ENCODE data around the gene CD300E.
"Not testable (repeated sequence)": the region's sequence is repeated elsewhere in the genome, so short reads cannot be mapped to it uniquely, and the experiment has no call there.

CD300E gene

DNA sequence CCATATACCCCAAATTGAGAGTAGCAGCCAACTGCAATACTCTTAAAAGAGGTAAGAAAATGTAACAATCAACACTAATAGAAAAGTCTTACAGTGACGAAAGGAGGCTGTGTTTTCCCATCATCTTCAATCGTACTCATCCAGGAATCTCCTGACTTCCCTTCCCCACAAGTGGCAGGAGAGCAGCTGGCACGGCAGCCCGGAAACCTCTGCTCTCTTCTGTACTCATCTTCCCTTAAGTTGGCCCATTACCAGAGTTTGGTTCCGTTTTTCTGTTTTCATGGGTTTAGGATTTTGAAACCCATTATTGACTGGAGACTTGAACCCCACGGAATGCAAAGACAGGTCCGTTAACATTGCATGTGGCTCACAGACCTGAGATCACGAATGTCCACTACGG is 44.6 kb downstream of the CD300E start:
- H3K4me3 ChIP-seq (ENCODE audit: low read length): no peak overlapping the region
- DNase-seq (ENCODE audit: low read depth): no peak

DNA sequence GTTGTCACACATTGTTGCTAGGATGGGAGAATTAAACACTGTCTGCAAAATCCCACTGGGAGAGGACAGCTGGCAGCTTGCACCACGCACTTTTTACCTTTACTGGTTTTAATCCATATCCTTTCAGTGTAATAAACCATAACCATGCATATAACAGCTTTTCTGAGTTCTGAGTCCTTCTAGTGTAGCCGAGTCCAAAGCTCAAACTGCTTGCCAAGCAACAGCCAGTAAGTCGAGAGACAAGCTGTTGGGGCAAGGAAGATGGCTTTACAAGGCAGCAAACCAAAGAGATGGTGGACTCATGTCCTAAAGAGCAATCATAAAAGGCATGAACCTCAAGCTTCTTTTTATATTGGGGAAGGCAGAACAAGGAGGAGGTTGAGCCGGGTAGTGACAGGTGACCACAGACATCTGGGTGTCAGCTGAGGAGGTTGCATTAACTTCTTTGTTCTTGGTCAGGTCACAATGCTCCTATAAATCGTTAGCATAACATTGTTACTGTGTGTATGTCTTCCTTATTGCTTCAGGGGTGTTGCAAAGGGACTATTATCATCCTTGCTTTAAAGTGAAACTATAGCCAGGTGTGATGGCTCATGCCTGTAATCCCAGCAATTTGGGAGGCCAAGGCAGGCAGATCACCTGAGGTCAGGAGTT is 48.9 kb downstream of the CD300E start:
- TF ChIP-seq, protein P1, sequence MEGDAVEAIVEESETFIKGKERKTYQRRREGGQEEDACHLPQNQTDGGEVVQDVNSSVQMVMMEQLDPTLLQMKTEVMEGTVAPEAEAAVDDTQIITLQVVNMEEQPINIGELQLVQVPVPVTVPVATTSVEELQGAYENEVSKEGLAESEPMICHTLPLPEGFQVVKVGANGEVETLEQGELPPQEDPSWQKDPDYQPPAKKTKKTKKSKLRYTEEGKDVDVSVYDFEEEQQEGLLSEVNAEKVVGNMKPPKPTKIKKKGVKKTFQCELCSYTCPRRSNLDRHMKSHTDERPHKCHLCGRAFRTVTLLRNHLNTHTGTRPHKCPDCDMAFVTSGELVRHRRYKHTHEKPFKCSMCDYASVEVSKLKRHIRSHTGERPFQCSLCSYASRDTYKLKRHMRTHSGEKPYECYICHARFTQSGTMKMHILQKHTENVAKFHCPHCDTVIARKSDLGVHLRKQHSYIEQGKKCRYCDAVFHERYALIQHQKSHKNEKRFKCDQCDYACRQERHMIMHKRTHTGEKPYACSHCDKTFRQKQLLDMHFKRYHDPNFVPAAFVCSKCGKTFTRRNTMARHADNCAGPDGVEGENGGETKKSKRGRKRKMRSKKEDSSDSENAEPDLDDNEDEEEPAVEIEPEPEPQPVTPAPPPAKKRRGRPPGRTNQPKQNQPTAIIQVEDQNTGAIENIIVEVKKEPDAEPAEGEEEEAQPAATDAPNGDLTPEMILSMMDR (IDR thresholded peaks at IDR 0.05; ENCODE audit: insufficient read depth, low read depth, low read length, missing control alignments): no peak
- DNase-seq (ENCODE audit: low read depth): no peak
- H3K4me3 ChIP-seq (ENCODE audit: low read length): no peak overlapping the region

More for the DNA sequence above, 44.6 kb downstream of the CD300E start:
- TF ChIP-seq, protein P1 (IDR thresholded peaks at IDR 0.05; ENCODE audit: insufficient read depth, low read depth, low read length, missing control alignments): no peak

DNA sequence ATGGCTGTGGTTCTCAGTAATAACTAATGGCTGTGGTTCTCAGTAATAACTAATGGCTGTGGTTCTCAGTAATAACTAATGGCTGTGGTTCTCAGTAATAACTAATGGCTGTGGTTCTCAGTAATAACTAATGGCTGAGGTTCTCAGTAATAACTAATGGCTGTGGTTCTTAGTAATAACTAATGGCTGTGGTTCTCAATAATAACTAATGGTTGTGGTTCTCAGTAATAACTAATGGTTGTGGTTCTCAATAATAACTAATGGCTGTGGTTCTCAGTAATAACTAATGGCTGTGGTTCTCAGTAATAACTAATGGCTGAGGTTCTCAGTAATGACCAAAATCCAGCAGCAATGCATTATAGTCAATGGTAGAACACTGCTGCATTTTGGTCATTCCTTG is 49.9 kb downstream of the CD300E start:
- H3K4me3 ChIP-seq (ENCODE audit: low read length); DNase-seq (ENCODE audit: low read depth): not testable (repeated sequence)

DNA sequence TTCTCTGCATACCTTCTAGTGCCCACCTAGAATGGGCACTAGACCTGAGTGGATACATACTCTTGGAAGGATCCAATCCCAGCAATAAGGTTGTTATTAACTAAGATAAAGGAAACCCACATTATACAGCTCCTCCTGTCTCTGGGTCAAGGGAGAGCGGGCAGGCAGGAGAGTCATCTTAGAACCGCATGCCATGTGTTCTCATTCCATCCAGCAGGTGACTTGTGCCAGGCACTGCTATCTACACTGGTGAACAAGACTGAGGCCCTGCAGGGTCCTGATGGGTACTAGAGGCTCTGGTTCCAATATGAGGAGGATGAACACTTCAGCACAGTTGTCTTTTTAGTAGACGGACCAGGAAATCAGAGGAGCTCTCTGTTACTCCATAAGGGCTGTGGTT is 50.4 kb downstream of the CD300E start:
- DNase-seq (ENCODE audit: low read depth): no peak
- H3K4me3 ChIP-seq (ENCODE audit: low read length): no peak overlapping the region
- TF ChIP-seq, protein P1 (IDR thresholded peaks at IDR 0.05; ENCODE audit: insufficient read depth, low read depth, low read length, missing control alignments): no peak

DNA sequence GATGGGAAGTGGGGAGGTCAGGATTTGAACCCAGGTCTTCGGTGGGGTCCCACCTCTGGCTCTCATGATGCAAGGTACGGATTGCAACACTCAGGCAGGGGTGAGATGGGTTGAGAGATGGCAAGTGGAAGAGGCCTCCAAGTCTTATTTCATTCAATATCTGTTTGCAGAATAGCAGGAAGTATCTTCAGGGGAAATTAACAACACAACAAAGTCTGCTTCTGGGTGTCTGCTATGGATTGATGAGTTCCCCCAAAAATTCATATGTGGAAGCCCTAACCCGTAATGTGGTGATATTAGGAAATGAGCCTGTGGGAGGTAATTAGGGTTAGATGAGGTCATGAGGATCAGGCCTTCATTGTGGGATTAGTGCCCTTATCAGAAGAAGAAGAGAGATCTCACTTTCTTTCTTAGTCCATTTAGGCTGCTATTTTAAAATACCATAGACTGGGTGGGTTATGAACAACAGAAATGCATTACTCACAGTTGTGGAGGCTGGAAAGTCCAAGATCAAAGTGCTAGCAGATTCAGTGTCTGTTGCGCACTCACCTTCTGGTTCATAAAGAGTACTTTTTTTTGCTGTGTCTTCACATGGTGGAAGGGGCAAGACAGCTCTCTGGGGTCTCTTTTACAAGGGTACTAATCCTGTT is 51.8 kb downstream of the CD300E start:
- no peak for DNase-seq (ENCODE audit: low read depth)
- no peak overlapping the region for H3K4me3 ChIP-seq (ENCODE audit: low read length)
- TF ChIP-seq, protein P1 (IDR thresholded peaks at IDR 0.05; ENCODE audit: insufficient read depth, low read depth, low read length, missing control alignments): no peak

DNA sequence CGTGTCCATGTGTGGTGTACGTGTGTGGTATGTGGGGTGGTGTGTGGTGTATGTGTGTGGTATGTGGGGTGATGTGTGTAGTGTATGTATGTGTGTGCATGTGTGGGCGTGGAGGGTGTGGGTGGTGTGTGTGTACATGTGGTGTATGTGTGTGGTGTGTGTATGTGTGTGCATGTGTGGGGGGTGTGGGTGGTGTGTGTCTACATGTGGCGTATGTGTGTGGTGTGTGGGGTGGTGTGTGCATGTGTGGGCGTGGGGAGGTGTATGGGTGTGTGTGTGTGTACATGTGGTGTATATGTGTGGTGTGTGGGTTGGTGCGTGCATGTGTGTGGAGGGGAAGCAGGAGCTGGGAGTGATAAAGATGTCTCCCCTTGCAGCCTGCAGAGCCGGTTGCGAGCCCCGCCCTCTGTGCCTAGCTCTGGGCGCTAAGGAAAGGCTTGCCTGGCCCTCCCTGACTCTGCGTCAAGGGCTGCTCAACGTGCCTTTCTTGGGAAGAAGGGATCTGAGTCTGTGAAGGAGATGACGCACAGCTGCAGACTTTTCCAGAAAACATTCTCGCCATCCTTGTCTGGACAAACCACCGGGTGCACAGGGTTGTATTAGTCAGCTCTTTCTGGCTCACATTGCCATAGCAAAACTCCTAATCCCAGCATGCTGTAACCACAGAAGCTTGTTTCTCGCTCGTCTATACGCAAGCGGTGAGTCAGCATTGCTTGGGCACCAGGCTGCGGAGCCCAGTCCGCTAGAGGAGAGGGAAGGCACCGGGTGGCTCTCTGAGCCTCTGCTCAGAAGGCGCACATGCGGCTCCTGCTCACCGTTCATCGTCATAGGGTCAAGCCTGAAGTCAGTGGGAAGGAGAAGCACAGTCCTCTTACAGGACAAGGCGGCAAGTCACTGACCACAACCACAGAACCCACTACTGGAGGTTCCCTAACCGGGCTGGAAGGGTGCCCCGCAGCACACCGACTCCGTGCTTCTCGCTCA is 54.2 kb downstream of the CD300E start:
- peak; percentile 78 for DNase-seq (ENCODE audit: low read depth)
- TF ChIP-seq, protein P1 (IDR thresholded peaks at IDR 0.05; ENCODE audit: insufficient read depth, low read depth, low read length, missing control alignments): no peak
- H3K4me3 ChIP-seq (ENCODE audit: low read length): no peak overlapping the region

All from epithelial cell of esophagus (primary cell).